CD4-positive, alpha-beta T cell treated with Interferon alpha-2 for 1 hour (primary cell): ENCODE measurements around the gene CORO2B.
A peak's percentile ranks its signal among the peaks of the same experiment; 100 is the strongest.

Experiments used
- DNase-seq, 2 donors: peaks; one replicate each; pipeline ENCODE4 v3.0.0-alpha.2; 2020 to 2022

Gene CORO2B

GRCh38 chr15:68574629-68575028, 4.2 kb upstream of the CORO2B start:
- no peak for DNase-seq

GRCh38 chr15:68576235-68576892, 2.4 kb upstream of the CORO2B start:
- no peak for DNase-seq

GRCh38 chr15:68578175-68578979, 416 bp upstream of the CORO2B start:
- peak in 1 of 2 donors; percentile 44 for DNase-seq

- no peak for DNase-seq
Observed at GRCh38 chr15:68580026-68580882, 1.5 kb downstream of the CORO2B start.

GRCh38 chr15:68580883-68581155, 2.0 kb downstream of the CORO2B start:
- DNase-seq, result no peak

- DNase-seq, result no peak
Observed at GRCh38 chr15:68581725-68582124, 2.9 kb downstream of the CORO2B start.

GRCh38 chr15:68582236-68582635, 3.4 kb downstream of the CORO2B start:
- no peak for DNase-seq

GRCh38 chr15:68582864-68583263, 4.1 kb downstream of the CORO2B start:
- no peak for DNase-seq

- DNase-seq, result no peak
Observed at GRCh38 chr15:68583321-68583720, 4.5 kb downstream of the CORO2B start.

GRCh38 chr15:68583936-68584755, 5.4 kb downstream of the CORO2B start:
- DNase-seq, result no peak

GRCh38 chr15:68584756-68585573, 6.2 kb downstream of the CORO2B start:
- DNase-seq, result no peak

- no peak for DNase-seq
Observed at GRCh38 chr15:68585574-68586273, 6.9 kb downstream of the CORO2B start.

GRCh38 chr15:68586274-68586961, 7.6 kb downstream of the CORO2B start:
- no peak for DNase-seq

GRCh38 chr15:68587769-68588385, 9.1 kb downstream of the CORO2B start:
- DNase-seq, result no peak

GRCh38 chr15:68589053-68589452, 10.3 kb downstream of the CORO2B start:
- no peak for DNase-seq

- DNase-seq, result no peak
Observed at GRCh38 chr15:68589783-68590710, 11.3 kb downstream of the CORO2B start.

- no peak for DNase-seq
Observed at GRCh38 chr15:68590721-68591389, 12.1 kb downstream of the CORO2B start.

- DNase-seq, result no peak
Observed at GRCh38 chr15:68592054-68592453, 13.3 kb downstream of the CORO2B start.
